Nephron (organoid): ENCODE data around the gene RALGDS.

Experiments used
- H3K27ac Mint-ChIP-seq, 3 experiments: 2 replicates each; pipeline ENCODE4 v1.8.0; 2020; ENCODE audit warnings: mixed read lengths in 3 of 3, mild to moderate bottlenecking in 2 of 3, moderate library complexity in 1 of 3
- H3K27me3 Mint-ChIP-seq: 2 replicates; pipeline ENCODE4 v1.8.0; 2021; ENCODE audit warnings: low read depth, mild to moderate bottlenecking, moderate library complexity, mixed read lengths
- H3K36me3 Mint-ChIP-seq: 2 replicates; pipeline ENCODE4 v1.8.0; 2020; ENCODE audit warnings: low read depth, mixed read lengths
- H3K4me1 Mint-ChIP-seq: 2 replicates; pipeline ENCODE4 v1.8.0; 2020; ENCODE audit warnings: mixed read lengths
- H3K4me3 Mint-ChIP-seq, 3 experiments: 2 replicates each; pipeline ENCODE4 v1.8.0; 2020; ENCODE audit warnings: mild to moderate bottlenecking in 3 of 3, mixed read lengths in 3 of 3, moderate library complexity in 2 of 3
- H3K9me3 Mint-ChIP-seq: 2 replicates; pipeline ENCODE4 v1.8.0; 2020; ENCODE audit warnings: mixed read lengths
- CTCF ChIP-seq, 3 experiments: fragments of 200-600 bp; sonication (generic); IDR thresholded peaks; one replicate each; pipeline ENCODE4 v1.5.0; 2021; ENCODE audit warnings: antibody characterized with exemption in 3 of 3; ENCODE audit not compliant: unreplicated experiment in 3 of 3

RALGDS gene

GRCh38 chr9:133113949-133114885 is 6.8 kb downstream of the RALGDS start:
- Mint-ChIP-seq H3K4me3 (no peak overlapping the region), H3K27me3 (peaks cover 3% of the 10 kb centered on the region), H3K36me3 (peaks cover 9% of the 10 kb centered on the region)

DNA sequence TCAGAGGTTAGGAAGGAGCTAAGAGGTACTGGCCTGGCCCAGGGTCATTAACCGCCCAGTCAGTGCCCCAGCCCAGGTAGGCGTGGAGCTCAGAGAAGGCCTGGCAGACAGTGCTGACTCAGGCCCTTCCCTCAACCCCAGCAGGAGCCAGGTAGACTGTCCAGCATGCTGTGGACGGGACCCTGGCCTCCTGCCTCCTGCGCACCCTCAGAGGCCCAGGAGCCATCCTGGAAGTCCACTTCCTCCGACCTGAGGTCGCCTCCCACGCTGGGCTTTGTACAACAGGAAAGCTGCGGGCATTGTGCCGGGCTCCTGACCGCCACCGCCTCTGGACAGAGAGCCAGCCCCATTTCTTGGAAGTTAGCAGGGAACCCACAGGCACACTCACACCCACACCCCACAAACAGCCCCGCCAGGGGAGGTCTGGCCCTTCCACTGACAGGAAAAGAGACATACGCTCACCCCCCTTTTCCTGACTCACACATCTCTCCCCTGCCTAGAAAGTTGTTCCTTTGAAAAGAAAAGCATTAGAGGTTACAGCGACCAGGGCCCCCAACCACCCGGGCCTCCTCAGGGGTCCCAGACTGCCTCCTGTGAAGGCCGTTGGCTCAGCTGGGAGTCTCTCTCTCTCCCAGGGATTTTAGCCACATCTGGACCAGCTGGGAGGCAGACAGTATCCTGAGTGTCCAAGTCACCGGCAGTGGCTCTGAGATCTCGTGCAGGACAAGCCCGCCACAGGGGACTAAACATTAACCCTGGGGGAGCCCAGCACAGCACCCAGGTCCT is 7.7 kb downstream of the RALGDS start:
- peaks cover 34% of the 10 kb centered on the region for H3K4me1 Mint-ChIP-seq
- H3K27me3 Mint-ChIP-seq = no peaks in the 10 kb centered on the region
- TF ChIP-seq CTCF (IDR thresholded peaks at IDR 0.05; ENCODE audit: unreplicated experiment in 3 of 3) = no peak
- peaks cover 9% of the 10 kb centered on the region for H3K36me3 Mint-ChIP-seq
- H3K9me3 Mint-ChIP-seq = no peaks in the 10 kb centered on the region
- H3K4me3 Mint-ChIP-seq = no peak overlapping the region
- peak overlapping the region; percentile 8 to 66 (median 37) for H3K27ac Mint-ChIP-seq

More at GRCh38 chr9:133113949-133114885, 6.8 kb downstream of the RALGDS start:
- no peaks in the 10 kb centered on the region for H3K9me3 Mint-ChIP-seq
- no peak for TF ChIP-seq CTCF (IDR thresholded peaks at IDR 0.05; ENCODE audit: unreplicated experiment in 3 of 3)
- peak overlapping the region; percentile 37 to 66 (median 49) for H3K27ac Mint-ChIP-seq
- H3K4me1 Mint-ChIP-seq = peaks cover 43% of the 10 kb centered on the region

DNA sequence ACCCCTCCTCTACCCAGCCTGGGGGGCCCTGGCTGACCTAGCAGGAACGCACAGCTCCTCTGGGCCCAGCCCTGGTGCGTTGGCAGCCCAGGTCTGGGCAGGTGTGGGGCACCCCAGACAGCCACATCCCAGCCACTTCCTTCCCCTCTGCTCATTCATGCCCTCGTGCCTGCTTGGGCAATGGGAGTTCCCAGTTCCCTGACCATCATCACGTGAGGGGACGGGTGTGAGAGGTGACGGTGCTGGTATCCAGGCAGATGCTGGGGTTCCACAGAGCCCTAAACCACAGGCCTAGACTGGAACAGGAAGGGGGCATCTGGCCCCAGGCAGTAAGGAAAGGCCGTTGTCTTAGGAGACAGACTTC is 8.4 kb downstream of the RALGDS start:
- Mint-ChIP-seq H3K9me3 (no peaks in the 10 kb centered on the region), H3K27me3 (no peaks in the 10 kb centered on the region), H3K27ac (no peak overlapping the region), H3K36me3 (peaks cover 9% of the 10 kb centered on the region), H3K4me3 (no peak overlapping the region), H3K4me1 (peaks cover 27% of the 10 kb centered on the region)
- no peak for TF ChIP-seq CTCF (IDR thresholded peaks at IDR 0.05; ENCODE audit: unreplicated experiment in 3 of 3)

DNA sequence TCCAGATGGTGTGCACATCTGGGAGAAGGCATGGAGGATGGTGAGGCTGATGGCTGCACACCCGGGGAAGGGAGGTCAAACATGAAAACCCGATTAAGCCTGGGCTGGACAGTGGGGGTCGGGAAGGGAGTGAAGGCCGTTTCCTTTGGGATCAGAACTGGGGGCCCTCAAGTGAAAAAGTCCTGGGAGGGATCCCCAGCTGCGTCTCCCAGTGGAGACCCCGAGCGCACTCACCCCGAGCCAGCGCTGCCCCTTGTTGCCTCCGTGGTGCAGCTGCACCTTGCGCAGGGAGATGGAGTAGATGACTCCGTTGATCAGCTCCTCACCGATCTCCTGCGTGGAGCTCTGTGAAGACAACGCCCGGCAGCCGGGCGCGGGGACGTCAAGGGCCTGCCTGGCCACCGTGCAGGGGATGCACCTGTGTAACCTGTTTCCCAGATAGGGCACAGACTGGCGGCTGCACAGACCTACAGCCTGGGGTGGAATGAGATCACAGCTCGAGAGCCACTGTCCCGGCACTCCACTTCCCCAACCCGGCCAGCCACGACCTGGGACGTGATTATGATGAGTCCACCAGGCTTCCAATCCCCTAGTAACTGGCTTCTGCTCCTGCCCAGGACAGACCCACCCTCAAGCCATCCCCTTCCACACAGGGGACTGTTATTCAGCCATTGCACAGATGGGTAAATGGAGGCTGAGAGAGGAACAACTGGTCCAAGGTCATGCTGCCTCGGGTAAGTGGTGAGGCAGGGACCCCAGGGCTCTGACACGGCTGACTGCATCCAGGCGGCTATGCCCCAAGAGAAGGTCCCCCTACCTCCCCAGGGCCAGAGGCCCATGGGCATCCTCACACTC is 9.0 kb downstream of the RALGDS start:
- no peak for TF ChIP-seq CTCF (IDR thresholded peaks at IDR 0.05; ENCODE audit: unreplicated experiment in 3 of 3)
- Mint-ChIP-seq H3K4me1 (peaks cover 24% of the 10 kb centered on the region), H3K27ac (no peak overlapping the region), H3K27me3 (no peaks in the 10 kb centered on the region), H3K4me3 (no peak overlapping the region), H3K36me3 (peaks cover 9% of the 10 kb centered on the region), H3K9me3 (no peaks in the 10 kb centered on the region)

DNA sequence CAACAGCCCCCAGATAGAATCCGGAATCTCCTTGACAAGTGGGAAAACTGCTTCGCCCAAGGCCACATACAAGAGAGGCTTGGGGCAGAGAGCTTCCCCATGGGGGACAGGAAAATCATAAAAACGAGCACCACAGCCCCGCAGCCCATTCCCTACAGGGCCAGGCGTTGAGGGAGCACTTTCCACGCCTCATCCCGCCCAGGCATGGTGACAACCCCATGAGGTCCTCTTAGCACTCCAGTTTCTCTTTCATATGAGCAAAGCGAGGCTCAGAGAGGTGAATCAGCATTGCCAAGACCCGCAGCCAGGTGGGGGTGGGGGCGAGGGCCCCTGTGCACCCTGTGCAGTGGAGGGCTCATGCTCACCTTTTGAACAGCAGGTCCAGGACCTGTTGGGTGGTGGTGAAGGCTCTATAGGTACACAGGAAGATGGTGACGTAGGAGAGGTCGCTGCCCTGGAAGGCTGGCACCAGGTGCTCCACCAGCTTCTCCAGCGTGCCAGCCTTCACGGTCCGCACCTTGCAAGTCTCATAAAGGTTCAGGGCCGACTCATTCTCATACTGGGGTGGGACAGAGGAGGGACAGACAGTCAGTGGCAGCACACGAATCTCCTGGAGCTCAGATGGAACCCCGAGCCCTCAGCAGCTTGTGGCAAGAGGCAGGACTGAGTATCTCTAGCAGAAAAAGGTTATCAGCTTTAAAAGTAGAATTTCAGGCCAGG is 10.9 kb downstream of the RALGDS start:
- Mint-ChIP-seq H3K4me3 (no peak overlapping the region), H3K4me1 (peaks cover 19% of the 10 kb centered on the region), H3K27ac (no peak overlapping the region), H3K36me3 (peaks cover 14% of the 10 kb centered on the region), H3K27me3 (no peaks in the 10 kb centered on the region), H3K9me3 (no peaks in the 10 kb centered on the region)
- TF ChIP-seq CTCF (IDR thresholded peaks at IDR 0.05; ENCODE audit: unreplicated experiment in 3 of 3) = no peak
